Testis (tissue), 3 donors: Measurements from ENCODE around the gene MRGPRD. TPM values are rescaled to one million over a fixed set of nuclear protein-coding genes. Genes with fewer than 3 reads are reported as not detected.

Experiments used
- DNase-seq: peaks from one replicate; pipeline ENCODE4 v3.0.0-alpha.2; 2019
- H3K27ac ChIP-seq, 2 donors: fragments of 200-600 bp; sonication (generic); one replicate each; pipeline ENCODE4 v1.5.1; 2019
- H3K27me3 ChIP-seq: fragments of 200-600 bp; sonication (generic); one replicate; pipeline ENCODE4 v1.5.1; 2019
- H3K36me3 ChIP-seq: fragments of 200-600 bp; sonication (generic); one replicate; pipeline ENCODE4 v1.5.1; 2017; ENCODE audit warnings: low read depth; ENCODE audit errors: missing control alignments
- H3K4me1 ChIP-seq: fragments of 200-600 bp; sonication (generic); one replicate; pipeline ENCODE4 v1.5.1; 2019
- H3K4me3 ChIP-seq, 2 donors: fragments of 200-600 bp; sonication (generic); one replicate each; pipeline ENCODE4 v1.5.1; 2017 to 2019
- H3K9me3 ChIP-seq: fragments of 200-600 bp; sonication (generic); one replicate; pipeline ENCODE4 v1.5.1; 2017
- POLR2A ChIP-seq: fragments of 450-650 bp; IDR thresholded peaks from one replicate; pipeline ENCODE4 v1.6.1; 2017; ENCODE audit warnings: antibody characterized with exemption, mild to moderate bottlenecking, moderate library complexity
- WGBS, 2 donors: methylation state at CpG; one replicate each; pipeline ENCODE4 v1.1.5; 2018; 5-methylcytosine and 5-hydroxymethylcytosine counted together
- intact Hi-C: fragments of 100-400 bp; cut with DNase I; formaldehyde crosslinking; loops from one replicate; pipeline ENCODE4 v1.15.1; 2023; ENCODE audit warnings: low total_unique reads
- polyA plus RNA-seq: library from polyadenylated mRNA; stranded (reverse); fragments of 350-450 nt; fragmentation: Illumina TruSeq; extraction: RNeasy Lipid Tissue Mini Kit (QIAGEN cat#74804); gene quantifications from one replicate; pipeline ENCODE4 v1.2.3, GENCODE V29; 2014; ENCODE audit warnings: low read depth, low replicate concordance; ENCODE audit not compliant: insufficient read depth
- total RNA-seq, 2 donors: library from RNA; depleted of rRNA; stranded (reverse); fragments of >200 nt; gene quantifications; one replicate each; pipeline ENCODE4 v1.2.3, GENCODE V29; 2016
- TF ChIP-seq, protein P1 (sequence below), 3 experiments: fragments of 450-650 bp in 2 of 3; fragments of 200-600 bp in 1 of 3; sonication (generic) in 1 of 3; IDR thresholded peaks; one replicate each; pipeline ENCODE4 v1.5.1; 2016 to 2019; ENCODE audit warnings: antibody characterized with exemption in 3 of 3, mild to moderate bottlenecking in 2 of 3, moderate library complexity in 1 of 3

The MRGPRD gene
- total and polyA plus RNA-seq, 3 donors from 2014 or later = not detected

DNA sequence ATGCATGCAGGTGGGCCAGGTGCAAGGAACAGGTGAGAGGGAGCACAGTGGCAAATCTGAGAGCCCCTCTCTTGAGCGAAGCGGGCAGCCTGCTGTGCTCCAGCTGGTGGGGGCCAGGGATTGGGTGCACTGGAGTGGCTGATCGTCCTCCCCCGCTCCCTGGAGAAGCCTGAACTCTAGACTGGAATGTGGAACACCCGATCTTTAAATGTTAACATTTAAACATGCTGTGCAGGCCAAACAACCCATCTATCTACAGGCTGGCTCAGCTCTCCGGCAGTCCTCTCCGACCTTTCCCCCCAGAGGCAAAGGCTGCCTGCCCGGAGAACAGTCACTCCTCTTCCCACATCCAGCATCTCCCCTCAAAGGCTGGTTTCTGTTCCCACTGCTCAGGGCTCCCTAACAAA, 27.2 kb upstream of the MRGPRD start:
- TF ChIP-seq, protein P1, sequence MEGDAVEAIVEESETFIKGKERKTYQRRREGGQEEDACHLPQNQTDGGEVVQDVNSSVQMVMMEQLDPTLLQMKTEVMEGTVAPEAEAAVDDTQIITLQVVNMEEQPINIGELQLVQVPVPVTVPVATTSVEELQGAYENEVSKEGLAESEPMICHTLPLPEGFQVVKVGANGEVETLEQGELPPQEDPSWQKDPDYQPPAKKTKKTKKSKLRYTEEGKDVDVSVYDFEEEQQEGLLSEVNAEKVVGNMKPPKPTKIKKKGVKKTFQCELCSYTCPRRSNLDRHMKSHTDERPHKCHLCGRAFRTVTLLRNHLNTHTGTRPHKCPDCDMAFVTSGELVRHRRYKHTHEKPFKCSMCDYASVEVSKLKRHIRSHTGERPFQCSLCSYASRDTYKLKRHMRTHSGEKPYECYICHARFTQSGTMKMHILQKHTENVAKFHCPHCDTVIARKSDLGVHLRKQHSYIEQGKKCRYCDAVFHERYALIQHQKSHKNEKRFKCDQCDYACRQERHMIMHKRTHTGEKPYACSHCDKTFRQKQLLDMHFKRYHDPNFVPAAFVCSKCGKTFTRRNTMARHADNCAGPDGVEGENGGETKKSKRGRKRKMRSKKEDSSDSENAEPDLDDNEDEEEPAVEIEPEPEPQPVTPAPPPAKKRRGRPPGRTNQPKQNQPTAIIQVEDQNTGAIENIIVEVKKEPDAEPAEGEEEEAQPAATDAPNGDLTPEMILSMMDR (IDR thresholded peaks at IDR 0.05) = no peak
- TF ChIP-seq POLR2A = no peak
- no peaks in the 10 kb centered on the region for H3K36me3 ChIP-seq
- DNase-seq = no peak
- no peak overlapping the region for H3K4me3 ChIP-seq
- H3K27me3 ChIP-seq = no peaks in the 10 kb centered on the region
- H3K9me3 ChIP-seq = no peaks in the 10 kb centered on the region
- intact Hi-C loops = loop anchor here (10.0 kb wide), 1 partner anchor 103 kb away; the partner anchor contains the start of genes IGHMBP2 and MRPL21
- peak overlapping the region; percentile 63 to 94 for H3K27ac ChIP-seq
- peaks cover 24% of the 10 kb centered on the region for H3K4me1 ChIP-seq
- 44 to 59% methylated on average over 8 of the region's 8 CpGs for WGBS, 2 donors

DNA sequence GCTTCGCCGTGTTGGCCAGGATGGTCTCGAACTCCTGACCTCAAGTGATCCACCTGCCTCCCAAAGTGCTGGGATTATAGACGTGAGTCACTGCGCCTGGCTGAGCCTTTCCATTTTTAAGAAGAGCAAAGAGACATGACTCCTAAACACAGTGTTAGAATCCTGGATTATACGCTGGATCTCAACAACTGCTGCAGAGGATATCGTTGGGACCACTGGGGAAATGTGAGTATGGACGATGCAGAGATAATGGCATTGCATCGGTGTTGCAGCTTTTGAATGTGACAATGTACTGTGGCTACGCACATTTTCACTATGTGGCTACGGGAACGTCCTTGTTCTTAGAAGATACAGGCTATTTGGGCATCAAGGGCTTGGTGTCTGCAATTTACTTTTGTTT, 26.0 kb upstream of the MRGPRD start:
- no peak for DNase-seq
- TF ChIP-seq, protein P1 (IDR thresholded peaks at IDR 0.05) = no peak
- no peak for TF ChIP-seq POLR2A
- intact Hi-C loops = loop anchor here (10.0 kb wide), 1 partner anchor 102 kb away; the partner anchor contains the start of genes IGHMBP2 and MRPL21
- H3K9me3 ChIP-seq = no peaks in the 10 kb centered on the region
- no peak overlapping the region for H3K27ac ChIP-seq
- H3K4me1 ChIP-seq = peaks cover 30% of the 10 kb centered on the region
- no peaks in the 10 kb centered on the region for H3K36me3 ChIP-seq
- no peak overlapping the region for H3K4me3 ChIP-seq
- H3K27me3 ChIP-seq = no peaks in the 10 kb centered on the region
- WGBS, 2 donors = 83 to 89% methylated on average over 12 of the region's 12 CpGs

DNA sequence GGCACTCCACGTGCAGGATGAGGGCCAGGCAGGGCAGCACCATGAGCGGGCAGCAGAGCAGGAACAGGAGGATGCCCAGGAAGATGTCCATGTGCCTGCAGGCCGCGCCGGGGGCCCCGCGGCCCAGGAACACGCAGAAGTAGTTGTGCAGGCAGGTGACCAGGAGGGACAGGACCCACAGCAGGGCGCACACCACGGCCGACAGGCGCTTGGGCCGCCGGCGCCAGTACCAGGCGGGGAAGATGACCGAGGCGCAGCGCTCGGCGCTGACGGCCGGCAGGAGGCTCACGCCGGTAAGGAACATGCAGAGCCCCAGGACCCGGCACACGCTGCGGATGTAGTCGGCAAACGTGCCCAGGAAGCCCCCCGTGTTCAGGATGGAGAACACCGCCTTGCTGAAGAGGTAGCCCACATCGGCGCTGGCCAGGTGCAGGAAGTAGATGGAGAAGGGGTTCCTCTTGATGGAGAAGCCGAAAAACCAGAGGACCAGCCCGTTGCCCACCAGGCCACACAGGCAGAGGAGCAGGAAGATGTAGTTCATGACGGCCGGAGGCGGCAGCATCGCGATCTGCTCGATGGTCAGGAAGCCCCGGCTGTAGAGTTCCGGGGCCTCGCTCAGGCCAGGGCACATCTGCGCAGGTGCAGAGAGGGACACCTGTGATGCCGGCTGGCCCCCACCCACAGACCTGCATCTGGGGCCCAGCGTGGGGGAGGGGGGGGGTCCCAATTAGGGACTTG, 25.0 kb upstream of the MRGPRD start:
- intact Hi-C loops = loop anchor here (10.0 kb wide), 1 partner anchor 101 kb away; the partner anchor contains the start of genes IGHMBP2 and MRPL21
- DNase-seq = no peak
- H3K4me3 ChIP-seq = no peak overlapping the region
- H3K27me3 ChIP-seq = no peaks in the 10 kb centered on the region
- H3K9me3 ChIP-seq = no peaks in the 10 kb centered on the region
- no peaks in the 10 kb centered on the region for H3K36me3 ChIP-seq
- H3K4me1 ChIP-seq = peaks cover 33% of the 10 kb centered on the region
- TF ChIP-seq POLR2A = no peak
- WGBS, 2 donors = 32 to 78% methylated on average over 7 to 48 of the region's 48 CpGs
- no peak overlapping the region for H3K27ac ChIP-seq

DNA sequence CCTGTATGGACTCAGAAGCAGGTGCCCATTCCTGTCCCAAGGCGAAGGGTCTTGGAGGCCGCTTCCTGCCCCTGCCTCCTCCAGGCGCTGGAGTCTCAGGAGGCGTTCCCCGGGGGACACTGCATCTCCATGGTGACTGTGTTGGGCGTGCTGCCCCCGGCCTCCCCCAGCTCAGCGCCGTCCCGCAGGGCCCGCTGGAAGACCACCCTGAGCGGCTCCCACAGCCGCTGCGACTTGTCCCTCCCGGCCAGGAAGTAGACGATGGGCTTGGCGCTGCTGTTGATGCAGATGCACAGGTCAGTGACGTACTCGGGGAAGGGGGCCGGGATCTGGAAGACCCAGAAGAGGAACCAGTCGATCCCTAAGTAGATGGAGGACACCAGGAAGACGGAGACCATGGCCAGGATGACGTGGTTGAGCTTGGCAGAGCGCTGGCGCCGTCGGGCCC, 24.4 kb upstream of the MRGPRD start:
- TF ChIP-seq, protein P1 (IDR thresholded peaks at IDR 0.05) = no peak
- no peak for TF ChIP-seq POLR2A
- DNase-seq = no peak
- intact Hi-C loops = loop anchor here (10.0 kb wide), 1 partner anchor 100 kb away; the partner anchor contains the start of genes IGHMBP2 and MRPL21
- 46 to 87% methylated on average over 20 to 24 of the region's 27 CpGs for WGBS, 2 donors
- Histone ChIP-seq H3K4me1 (peaks cover 27% of the 10 kb centered on the region), H3K9me3 (no peaks in the 10 kb centered on the region), H3K36me3 (no peaks in the 10 kb centered on the region), H3K27me3 (no peaks in the 10 kb centered on the region), H3K4me3 (no peak overlapping the region), H3K27ac (no peak overlapping the region)

DNA sequence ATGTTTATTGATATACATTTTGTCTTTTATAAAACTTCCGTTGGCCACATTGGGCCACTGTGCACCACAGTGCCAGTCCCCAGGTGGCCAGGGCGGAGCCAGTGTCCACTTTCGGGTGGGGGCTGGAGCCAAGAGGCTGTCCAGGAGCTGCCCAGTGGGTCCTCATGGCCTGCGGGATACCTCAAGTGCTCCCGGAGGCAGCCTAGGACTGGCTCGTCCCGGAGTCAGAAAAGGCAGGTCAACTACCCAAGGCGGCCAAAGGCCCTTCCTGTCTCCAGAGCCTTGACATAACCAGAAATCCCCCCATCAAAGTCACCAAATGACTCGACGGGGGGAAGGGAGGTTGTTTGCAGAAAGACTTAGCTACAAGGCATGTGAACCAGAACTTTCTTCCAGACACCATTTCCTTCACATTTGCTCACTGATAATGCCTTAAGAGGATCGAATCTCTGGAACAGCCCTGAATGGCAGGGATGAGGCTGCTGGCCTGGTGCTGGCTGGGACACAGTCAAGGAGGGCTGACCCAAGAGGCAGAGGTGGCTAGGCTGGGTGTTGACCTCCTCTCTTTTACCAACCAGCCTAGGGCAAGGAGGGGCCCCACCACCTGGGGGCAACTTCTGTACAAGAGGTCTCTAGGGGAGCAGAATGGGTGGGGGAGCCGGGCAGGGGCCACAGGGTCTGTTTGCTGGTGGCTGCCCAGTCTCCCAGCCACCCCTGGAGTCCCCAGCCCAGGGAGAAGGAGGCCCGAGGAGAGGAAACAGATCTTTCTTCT, 23.8 kb upstream of the MRGPRD start:
- Histone ChIP-seq H3K4me3 (no peak overlapping the region), H3K36me3 (no peaks in the 10 kb centered on the region), H3K27ac (no peak overlapping the region), H3K4me1 (peaks cover 23% of the 10 kb centered on the region), H3K9me3 (no peaks in the 10 kb centered on the region), H3K27me3 (no peaks in the 10 kb centered on the region)
- WGBS, 2 donors = 83 to 85% methylated on average over 9 to 13 of the region's 13 CpGs
- no peak for DNase-seq
- intact Hi-C loops = loop anchor here (10.0 kb wide), 1 partner anchor 100 kb away; the partner anchor contains the start of genes IGHMBP2 and MRPL21
- TF ChIP-seq POLR2A = no peak
- TF ChIP-seq, protein P1 (IDR thresholded peaks at IDR 0.05) = no peak
